Measurements from ENCODE around the gene PSAPL1. TPM values are rescaled to one million over a fixed set of nuclear protein-coding genes. Genes with fewer than 3 reads are reported as not detected.

Gene PSAPL1
- polyA plus RNA-seq, 1 of the 3 experiments (the other 2 are of a cell fraction) = 0.03 TPM

DNA sequence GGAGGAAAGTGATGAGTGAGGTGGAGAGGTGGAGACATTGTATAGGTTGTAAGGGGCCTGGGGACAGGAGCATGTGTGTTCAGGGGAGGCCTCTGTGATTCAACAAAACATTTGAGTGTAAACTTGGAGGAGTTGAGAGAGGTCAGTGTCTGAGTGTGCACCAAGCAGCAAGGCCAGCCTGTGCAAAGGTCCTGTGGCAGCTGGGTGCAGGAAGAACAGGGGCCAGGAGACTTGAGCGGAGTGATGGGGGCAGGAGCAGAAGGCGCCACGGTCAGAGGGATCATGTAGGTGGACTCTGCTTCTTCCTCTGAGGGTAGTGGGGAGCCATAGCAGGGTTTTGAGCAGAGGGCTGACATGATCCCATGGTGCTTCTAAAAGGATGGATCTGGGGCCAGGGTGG is 9.6 kb upstream of the PSAPL1 start:
- Histone ChIP-seq H3K27ac (ENCODE audit: low read depth in 2 of 2, low read length in 1 of 2) (no peak overlapping the region), H3K4me1 (ENCODE audit: control insufficient read depth in 1 of 2, insufficient read depth in 2 of 2, low read depth in 1 of 2, low read length in 1 of 2) (no peaks in the 10 kb centered on the region), H3K9ac (no peak overlapping the region), H3F3A (replicated peaks; ENCODE audit: insufficient read depth) (no peaks in the 10 kb centered on the region), H3K9me3 (no peaks in the 10 kb centered on the region), H3K4me2 (no peak overlapping the region), H4K20me1 (ENCODE audit: insufficient read depth) (no peaks in the 10 kb centered on the region), H3K9me2 (no peaks in the 10 kb centered on the region), H3K79me2 (ENCODE audit: insufficient read depth) (no peaks in the 10 kb centered on the region), H3K36me3 (replicated peaks in 1 of 2; ENCODE audit: control insufficient read depth in 1 of 2, insufficient read depth in 2 of 2, low read length in 1 of 2) (no peaks in the 10 kb centered on the region), H3K4me3 (ENCODE audit: low read depth in 2 of 2, low read length in 1 of 2) (no peak overlapping the region), H2AFZ (ENCODE audit: low read depth) (no peak overlapping the region), H3K27me3 (ENCODE audit: insufficient read depth) (peaks cover 13% of the 10 kb centered on the region; the same call in 1 of the 2 replicates)
- no peak for DNase-seq
- TF ChIP-seq GABPA (IDR thresholded peaks at IDR 0.05; ENCODE audit: low read depth) (no peak), FOSL2 (IDR thresholded peaks at IDR 0.05; ENCODE audit: borderline replicate concordance, low read depth) (no peak), EZH2phosphoT487 (IDR thresholded peaks at IDR 0.05; ENCODE audit: borderline replicate concordance, low read depth) (no peak), RAD21 (IDR thresholded peaks at IDR 0.05; ENCODE audit: low read length) (no peak), MEF2A (IDR thresholded peaks at IDR 0.05; ENCODE audit: borderline replicate concordance, low read depth) (no peak)
- TF ChIP-seq, protein P1, sequence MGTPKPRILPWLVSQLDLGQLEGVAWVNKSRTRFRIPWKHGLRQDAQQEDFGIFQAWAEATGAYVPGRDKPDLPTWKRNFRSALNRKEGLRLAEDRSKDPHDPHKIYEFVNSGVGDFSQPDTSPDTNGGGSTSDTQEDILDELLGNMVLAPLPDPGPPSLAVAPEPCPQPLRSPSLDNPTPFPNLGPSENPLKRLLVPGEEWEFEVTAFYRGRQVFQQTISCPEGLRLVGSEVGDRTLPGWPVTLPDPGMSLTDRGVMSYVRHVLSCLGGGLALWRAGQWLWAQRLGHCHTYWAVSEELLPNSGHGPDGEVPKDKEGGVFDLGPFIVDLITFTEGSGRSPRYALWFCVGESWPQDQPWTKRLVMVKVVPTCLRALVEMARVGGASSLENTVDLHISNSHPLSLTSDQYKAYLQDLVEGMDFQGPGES (IDR thresholded peaks at IDR 0.05; ENCODE audit: low read depth, low read length) = no peak
- POLR2A ChIA-PET = no interaction called here
- CTCF ChIA-PET = no interaction called here
- WGBS (ENCODE audit: low lambda C conversion rate) = 49% methylated on average over 3 of the region's 3 CpGs

DNA sequence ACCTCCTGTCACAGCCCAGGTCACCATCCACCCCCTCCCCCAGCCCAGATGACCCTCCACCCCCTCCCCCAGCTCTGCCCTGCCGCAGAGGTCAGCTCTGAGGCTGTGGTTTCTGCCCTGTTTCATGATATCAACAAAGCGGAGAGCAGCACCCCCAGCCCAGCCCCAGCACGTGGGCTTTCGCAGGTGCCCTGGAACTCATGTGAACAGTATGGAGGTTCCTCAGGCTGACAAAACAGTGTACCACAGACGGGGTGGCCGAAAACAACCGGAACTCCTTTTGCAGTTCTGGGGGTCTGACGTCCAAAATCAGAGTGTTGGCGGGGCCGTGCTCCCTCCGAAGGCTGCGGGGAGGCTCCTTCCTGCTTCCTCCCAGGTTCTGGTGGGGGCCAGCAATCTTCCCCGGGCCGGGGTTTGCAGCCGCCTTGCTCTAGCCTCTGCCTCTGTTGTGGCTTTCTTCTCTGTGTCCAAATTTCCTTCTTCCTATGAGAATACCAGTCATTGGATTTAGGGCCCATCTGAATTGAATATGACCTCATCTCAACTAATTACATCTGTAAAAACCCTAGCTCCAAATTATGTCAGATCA is 7.9 kb upstream of the PSAPL1 start:
- 81% methylated on average over 15 of the region's 15 CpGs for WGBS (ENCODE audit: low lambda C conversion rate)
- H3K27ac ChIP-seq (ENCODE audit: low read depth in 2 of 2, low read length in 1 of 2) = no peak overlapping the region
- H2AFZ ChIP-seq (ENCODE audit: low read depth) = no peak overlapping the region
- H3K4me1 ChIP-seq (ENCODE audit: control insufficient read depth in 1 of 2, insufficient read depth in 2 of 2, low read depth in 1 of 2, low read length in 1 of 2) = no peaks in the 10 kb centered on the region
- no peaks in the 10 kb centered on the region for H3F3A ChIP-seq (replicated peaks; ENCODE audit: insufficient read depth)
- no peak overlapping the region for H3K4me2 ChIP-seq
- DNase-seq = no peak
- TF ChIP-seq TAF1 (IDR thresholded peaks at IDR 0.05; ENCODE audit: borderline replicate concordance, low read depth, low read length) (no peak), POLR2AphosphoS5 (IDR thresholded peaks at IDR 0.05; ENCODE audit: low read depth, low read length) (no peak), USF1 (IDR thresholded peaks at IDR 0.05; ENCODE audit: borderline replicate concordance, low read depth) (no peak), RAD21 (IDR thresholded peaks at IDR 0.05; ENCODE audit: low read length) (no peak), SIN3A (IDR thresholded peaks at IDR 0.05; ENCODE audit: borderline replicate concordance, low read depth, low read length) (no peak), RCOR1 (IDR thresholded peaks at IDR 0.05; ENCODE audit: low read length) (no peak)
- no peaks in the 10 kb centered on the region for H3K79me2 ChIP-seq (ENCODE audit: insufficient read depth)
- no peaks in the 10 kb centered on the region for H3K36me3 ChIP-seq (replicated peaks in 1 of 2; ENCODE audit: control insufficient read depth in 1 of 2, insufficient read depth in 2 of 2, low read length in 1 of 2)
- no peaks in the 10 kb centered on the region for H3K9me2 ChIP-seq
- ChIA-PET CTCF (no interaction called here), POLR2A (interaction anchor here (0.6 kb wide), 1 partner anchor 241 kb away, joined by 3 read pairs; no protein-coding TSS in a partner anchor)
- no peak overlapping the region for H3K9ac ChIP-seq
- no peaks in the 10 kb centered on the region for H4K20me1 ChIP-seq (ENCODE audit: insufficient read depth)
- no peaks in the 10 kb centered on the region for H3K9me3 ChIP-seq
- H3K27me3 ChIP-seq (ENCODE audit: insufficient read depth) = peaks cover 13% of the 10 kb centered on the region; the same call in 1 of the 2 replicates
- H3K4me3 ChIP-seq (ENCODE audit: low read depth in 2 of 2, low read length in 1 of 2) = no peak overlapping the region
